NCI-H2107 treated with DMSO at 0.1 percent for 48 hours (cell line): Measurements from ENCODE around the gene TLK1.
"Not testable (repeated sequence)": the region's sequence is repeated elsewhere in the genome, so short reads cannot be mapped to it uniquely, and the experiment has no call there.

ENCODE experiments used
- DNase-seq: peaks from one replicate; lab custom pipeline; 2025; ENCODE audit not compliant: unreplicated experiment; lab: John Stamatoyannopoulos, UW

Gene TLK1

GRCh38 chr2:171086352-171087290 is 74.1 kb downstream of the TLK1 start:
- DNase-seq: no peak

GRCh38 chr2:171084128-171084527 is 76.6 kb downstream of the TLK1 start:
- peak; percentile 10 for DNase-seq

DNA sequence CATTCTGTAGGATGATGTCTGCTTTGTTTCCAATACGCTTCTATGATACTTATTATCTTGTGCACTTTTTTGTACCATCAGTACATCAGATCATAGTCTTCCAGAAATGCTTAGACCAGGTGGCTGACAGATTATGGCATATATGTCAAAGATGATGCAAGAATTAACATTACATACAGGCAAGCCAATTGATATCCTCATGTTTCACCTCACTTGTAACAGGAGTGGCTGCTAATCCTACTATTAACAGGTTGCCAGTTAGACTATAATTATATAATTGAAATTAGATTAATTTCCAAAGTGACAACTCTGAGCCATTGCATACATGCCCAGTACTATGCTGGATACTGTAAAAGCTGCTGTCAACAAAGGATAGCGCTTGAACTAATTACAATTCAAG is 77.2 kb downstream of the TLK1 start:
- DNase-seq: peak; percentile 13

DNA sequence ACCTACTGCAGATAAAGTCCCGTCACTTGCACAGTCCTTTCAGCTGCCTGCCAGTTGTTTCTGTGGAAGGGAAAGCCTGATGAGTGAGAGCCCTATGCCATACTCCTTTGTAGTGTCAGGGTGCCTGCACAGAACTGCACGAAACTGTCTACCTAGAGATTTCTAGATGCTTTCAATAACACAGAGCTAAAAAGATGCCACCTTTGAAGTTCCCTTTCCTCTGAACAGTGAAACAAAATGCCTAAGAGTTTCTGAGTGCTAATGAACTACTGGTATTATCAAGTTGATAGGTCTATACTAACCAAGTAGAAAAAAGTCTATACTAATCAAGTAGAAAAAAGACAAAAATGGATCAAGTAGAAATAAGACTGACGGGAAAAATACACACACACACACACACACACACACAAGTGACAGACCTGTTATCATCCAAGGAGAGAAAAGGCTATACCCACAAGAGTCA is 79.0 kb downstream of the TLK1 start:
- no peak for DNase-seq

- DNase-seq: no peak
These were observed 80.1 kb downstream of the TLK1 start for GRCh38 chr2:171080607-171081006.

- DNase-seq: not testable (repeated sequence)
These were observed 84.3 kb downstream of the TLK1 start for GRCh38 chr2:171076422-171076821.

- no peak for DNase-seq
These were observed 88.5 kb downstream of the TLK1 start for GRCh38 chr2:171072164-171072563.

GRCh38 chr2:171069286-171069956 is 91.3 kb downstream of the TLK1 start:
- DNase-seq: no peak

- no peak for DNase-seq
These were observed 94.6 kb downstream of the TLK1 start for GRCh38 chr2:171066110-171066509.

GRCh38 chr2:171057575-171057974 is 103.1 kb downstream of the TLK1 start:
- no peak for DNase-seq

GRCh38 chr2:171056307-171056706 is 104.4 kb downstream of the TLK1 start:
- DNase-seq: no peak

DNA sequence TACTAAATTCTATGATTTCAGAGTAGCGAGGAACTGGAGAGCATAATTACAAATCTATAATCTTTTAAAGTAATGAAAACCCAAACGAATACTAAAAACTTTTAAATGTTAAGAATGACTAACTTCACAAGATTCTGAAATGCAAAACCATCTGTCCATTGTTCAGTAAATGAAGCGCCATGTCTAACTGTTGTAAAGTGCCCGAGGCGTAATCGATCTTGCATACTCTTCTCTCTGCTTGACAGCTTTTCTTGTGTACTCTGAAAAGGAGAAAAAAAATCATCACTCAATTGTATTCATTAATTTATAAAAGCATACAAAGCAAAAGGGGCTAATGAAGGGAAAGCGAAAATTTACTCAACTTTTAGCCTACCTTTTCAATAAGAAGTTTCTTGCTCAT is 111.0 kb downstream of the TLK1 start:
- DNase-seq: no peak

DNA sequence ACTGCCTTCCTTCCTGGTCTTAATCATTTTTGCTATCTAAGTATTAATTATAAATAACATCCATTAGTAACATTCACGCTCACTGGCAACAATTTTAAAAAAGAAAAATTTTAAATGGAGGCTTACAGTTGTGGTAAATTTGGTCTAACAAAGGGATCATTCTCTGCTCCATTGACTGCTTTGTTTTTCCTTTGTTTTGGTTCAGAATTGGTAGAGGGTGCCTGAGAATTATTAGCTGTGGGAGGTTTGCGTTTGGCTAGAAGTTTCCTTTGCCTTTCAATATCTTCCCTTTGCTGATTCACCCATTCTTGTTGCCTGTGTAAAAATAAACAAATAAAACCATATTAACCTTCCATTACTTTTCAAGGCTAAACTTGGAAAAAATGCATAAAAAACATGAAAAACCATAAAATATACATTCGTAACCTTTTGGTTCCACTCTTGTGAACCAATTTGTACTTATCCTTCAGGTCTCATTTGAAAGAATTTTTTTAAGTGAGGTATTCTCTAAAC is 114.6 kb downstream of the TLK1 start:
- no peak for DNase-seq

DNA sequence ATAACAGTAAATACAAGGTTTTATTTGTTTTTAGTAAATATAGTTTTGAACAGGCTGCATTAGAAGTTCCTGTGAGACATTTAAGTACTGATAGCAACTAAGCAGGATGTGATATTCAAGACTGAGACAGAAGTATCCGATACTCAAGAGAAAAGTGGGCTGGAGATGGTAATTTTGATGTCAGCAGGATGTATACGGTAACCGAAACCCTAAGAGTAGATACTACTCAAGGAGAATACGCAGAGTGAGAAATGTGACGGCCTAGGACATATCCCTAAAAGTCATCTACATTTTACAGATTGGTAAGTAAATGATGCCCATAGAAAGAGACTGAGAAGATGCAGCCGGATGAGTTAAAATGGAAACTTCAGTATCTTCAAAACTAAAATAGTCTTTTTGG is 116.3 kb downstream of the TLK1 start:
- no peak for DNase-seq

DNA sequence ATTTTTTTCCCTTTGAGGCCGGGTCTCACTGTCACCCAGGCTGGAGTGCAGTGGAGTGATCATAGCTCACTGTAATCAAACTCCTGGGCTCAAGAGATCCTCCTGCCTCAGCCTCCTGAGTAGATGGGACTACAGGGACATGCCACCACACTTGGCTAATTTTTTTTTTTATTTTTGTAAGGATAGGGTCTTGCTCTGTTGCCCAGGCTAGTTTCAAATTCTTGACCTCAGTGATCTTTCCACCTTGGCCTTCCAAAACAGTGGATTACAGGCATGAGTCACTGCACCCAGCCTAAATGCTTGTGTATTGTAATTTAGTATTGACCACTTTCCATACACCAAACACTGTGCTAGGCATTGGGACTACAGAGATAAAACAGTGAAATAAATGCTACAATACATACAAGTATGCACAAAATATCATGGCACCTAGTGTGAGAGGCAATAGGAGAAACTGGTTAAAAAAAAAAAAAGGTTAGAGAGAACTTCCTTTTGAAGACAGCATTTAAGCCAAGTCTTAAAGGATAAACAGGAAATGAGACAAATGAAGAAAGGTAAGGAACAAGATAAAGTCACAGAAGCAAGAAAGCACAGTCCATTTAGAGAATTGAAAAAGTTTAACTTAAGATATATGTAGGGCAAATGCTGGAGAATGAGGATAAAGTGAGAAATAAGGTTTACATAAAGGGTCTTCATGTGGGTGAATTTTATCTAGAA is 118.3 kb downstream of the TLK1 start:
- DNase-seq: no peak

GRCh38 chr2:171036532-171036931 is 124.2 kb downstream of the TLK1 start:
- DNase-seq: no peak

DNA sequence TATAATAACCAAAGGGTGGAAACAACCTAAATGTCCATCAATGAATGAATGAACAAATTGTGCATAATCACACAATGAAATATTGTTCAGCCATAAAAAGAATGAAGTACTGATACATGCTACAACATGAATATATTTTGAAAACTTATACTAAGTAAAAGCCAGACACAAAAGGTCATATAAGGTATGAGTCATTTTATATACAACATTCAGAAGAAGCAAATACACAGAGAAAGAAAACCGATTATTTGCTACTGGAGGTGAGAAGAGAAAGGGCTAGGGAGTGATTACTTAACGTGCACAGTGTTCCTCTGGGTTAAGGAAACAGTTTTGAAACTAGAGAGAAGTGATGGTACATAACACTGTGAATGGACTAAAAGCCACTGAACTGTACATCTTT is 126.4 kb downstream of the TLK1 start:
- DNase-seq: no peak

DNA sequence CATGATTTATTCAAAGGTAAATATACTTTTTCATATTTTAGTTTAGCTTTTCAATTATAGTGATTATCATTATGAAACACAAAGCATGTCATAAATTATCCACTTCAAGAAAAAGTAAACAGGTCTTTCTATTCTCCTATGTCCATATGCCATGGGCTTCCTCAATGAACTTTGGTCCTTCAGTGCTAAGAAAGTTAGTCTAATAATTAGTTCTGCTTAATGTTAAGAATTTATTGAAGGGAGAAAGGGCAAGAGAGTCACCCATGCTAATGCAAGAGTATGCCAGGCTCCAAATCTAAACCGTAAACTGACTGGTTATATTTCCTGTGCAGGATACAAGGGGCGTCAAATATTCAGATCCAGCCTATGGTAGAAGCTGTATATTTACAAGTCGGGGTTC is 135.5 kb downstream of the TLK1 start:
- DNase-seq: no peak

- no peak for DNase-seq
These were observed 142.2 kb downstream of the TLK1 start for GRCh38 chr2:171018522-171018921.

- DNase-seq: no peak
These were observed 144.6 kb downstream of the TLK1 start for GRCh38 chr2:171016125-171016524.

- no peak for DNase-seq
These were observed 146.8 kb downstream of the TLK1 start for GRCh38 chr2:171013851-171014250.
